HepG2 (cell line): Measurements from ENCODE around the gene ID3. TPM values are rescaled to one million over a fixed set of nuclear protein-coding genes. Genes with fewer than 3 reads are reported as not detected.

Experiments
- ARNT ChIP-seq: fragments of 450-650 bp; IDR thresholded peaks from 2 replicates; pipeline ENCODE4 v1.6.1; 2017
- ATF7 ChIP-seq, 2 experiments: fragments of 450-650 bp in 1 of 2; sonication (generic) in 1 of 2; formaldehyde crosslinking in 1 of 2; IDR thresholded peaks; 2 replicates each; pipeline versions ENCODE4 v1.4.0 to v1.6.1; 2016 to 2020; ENCODE audit warnings: antibody characterized with exemption in 1 of 2, mild to moderate bottlenecking in 1 of 2, missing genetic modification reagents in 1 of 2
- FIP1L1 ChIP-seq: fragments of 200-400 bp; formaldehyde crosslinking; IDR thresholded peaks from 2 replicates; pipeline ENCODE4 v1.6.1; 2018; ENCODE audit warnings: low read depth, mild to moderate bottlenecking, low read length, moderate library complexity, borderline replicate concordance; ENCODE audit not compliant: insufficient read depth
- MBD4 ChIP-seq: IDR thresholded peaks from 2 replicates; pipeline ENCODE4 v1.6.1; 2012; ENCODE audit warnings: low read length, inconsistent platforms, borderline replicate concordance
- SNRNP70 ChIP-seq: fragments of 200-400 bp; formaldehyde crosslinking; IDR thresholded peaks from 2 replicates; pipeline ENCODE4 v1.6.1; 2017; ENCODE audit warnings: mild to moderate bottlenecking, low read depth, low read length, moderate library complexity
- ZBTB33 ChIP-seq: sonication (generic); formaldehyde crosslinking; IDR thresholded peaks from 2 replicates; pipeline ENCODE4 v1.4.0; 2020; ENCODE audit warnings: missing genetic modification reagents
- ZNF644 ChIP-seq: IDR thresholded peaks from 2 replicates; pipeline ENCODE4 v1.6.1; 2016; ENCODE audit warnings: low read depth
- polyA plus RNA-seq, 8 experiments: library from polyadenylated mRNA; depleted of rRNA in 3 of 8; stranded (reverse) in 7 of 8; unstranded in 1 of 8; fragments of >200 nt; fragmentation: Illumina TruSeq in 4 of 8; extraction: Trizol in 4 of 8; gene quantifications; 2 replicates each; pipeline versions ENCODE4 v1.2.1 to v1.2.3, GENCODE V29; 2011 to 2016; ENCODE audit warnings: low read depth in 4 of 8, missing spikeins in 1 of 8, mixed read lengths in 1 of 8; ENCODE audit not compliant: insufficient read depth in 1 of 8
- total RNA-seq, 5 experiments: library from RNA; depleted of rRNA; stranded (reverse); fragments of >200 nt; fragmentation: Illumina TruSeq; extraction: Trizol; gene quantifications; 2 replicates each; pipeline ENCODE4 v1.2.3, GENCODE V29; 2016; ENCODE audit warnings: low read depth in 1 of 5
- TF ChIP-seq, protein P1 (sequence below): IDR thresholded peaks from 2 replicates; pipeline ENCODE4 v1.6.1; 2016; ENCODE audit warnings: low read depth, missing genetic modification reagents, missing compliant biosample characterization
- TF ChIP-seq, protein P2 (sequence below): IDR thresholded peaks from 2 replicates; pipeline ENCODE4 v1.6.1; 2016; ENCODE audit warnings: mild to moderate bottlenecking
- TF ChIP-seq, protein P3 (sequence below): sonication (generic); formaldehyde crosslinking; IDR thresholded peaks from 2 replicates; pipeline ENCODE4 v1.5.0; 2020; ENCODE audit warnings: missing genetic modification reagents
- TF ChIP-seq, protein P4 (sequence below): sonication (generic); formaldehyde crosslinking; IDR thresholded peaks from 2 replicates; pipeline ENCODE4 v1.4.0; 2020; ENCODE audit warnings: missing genetic modification reagents

ID3 gene
- total and polyA plus RNA-seq, 2 of the 13 experiments (the other 11 are each of a cell fraction or from before 2014, with no cell fraction given): 64.8 to 115 TPM

GRCh38 chr1:23530747-23531561 lies 28.3 kb downstream of the ID3 start, which contains the start of gene E2F2 (continued):
- TF ChIP-seq, protein P1, sequence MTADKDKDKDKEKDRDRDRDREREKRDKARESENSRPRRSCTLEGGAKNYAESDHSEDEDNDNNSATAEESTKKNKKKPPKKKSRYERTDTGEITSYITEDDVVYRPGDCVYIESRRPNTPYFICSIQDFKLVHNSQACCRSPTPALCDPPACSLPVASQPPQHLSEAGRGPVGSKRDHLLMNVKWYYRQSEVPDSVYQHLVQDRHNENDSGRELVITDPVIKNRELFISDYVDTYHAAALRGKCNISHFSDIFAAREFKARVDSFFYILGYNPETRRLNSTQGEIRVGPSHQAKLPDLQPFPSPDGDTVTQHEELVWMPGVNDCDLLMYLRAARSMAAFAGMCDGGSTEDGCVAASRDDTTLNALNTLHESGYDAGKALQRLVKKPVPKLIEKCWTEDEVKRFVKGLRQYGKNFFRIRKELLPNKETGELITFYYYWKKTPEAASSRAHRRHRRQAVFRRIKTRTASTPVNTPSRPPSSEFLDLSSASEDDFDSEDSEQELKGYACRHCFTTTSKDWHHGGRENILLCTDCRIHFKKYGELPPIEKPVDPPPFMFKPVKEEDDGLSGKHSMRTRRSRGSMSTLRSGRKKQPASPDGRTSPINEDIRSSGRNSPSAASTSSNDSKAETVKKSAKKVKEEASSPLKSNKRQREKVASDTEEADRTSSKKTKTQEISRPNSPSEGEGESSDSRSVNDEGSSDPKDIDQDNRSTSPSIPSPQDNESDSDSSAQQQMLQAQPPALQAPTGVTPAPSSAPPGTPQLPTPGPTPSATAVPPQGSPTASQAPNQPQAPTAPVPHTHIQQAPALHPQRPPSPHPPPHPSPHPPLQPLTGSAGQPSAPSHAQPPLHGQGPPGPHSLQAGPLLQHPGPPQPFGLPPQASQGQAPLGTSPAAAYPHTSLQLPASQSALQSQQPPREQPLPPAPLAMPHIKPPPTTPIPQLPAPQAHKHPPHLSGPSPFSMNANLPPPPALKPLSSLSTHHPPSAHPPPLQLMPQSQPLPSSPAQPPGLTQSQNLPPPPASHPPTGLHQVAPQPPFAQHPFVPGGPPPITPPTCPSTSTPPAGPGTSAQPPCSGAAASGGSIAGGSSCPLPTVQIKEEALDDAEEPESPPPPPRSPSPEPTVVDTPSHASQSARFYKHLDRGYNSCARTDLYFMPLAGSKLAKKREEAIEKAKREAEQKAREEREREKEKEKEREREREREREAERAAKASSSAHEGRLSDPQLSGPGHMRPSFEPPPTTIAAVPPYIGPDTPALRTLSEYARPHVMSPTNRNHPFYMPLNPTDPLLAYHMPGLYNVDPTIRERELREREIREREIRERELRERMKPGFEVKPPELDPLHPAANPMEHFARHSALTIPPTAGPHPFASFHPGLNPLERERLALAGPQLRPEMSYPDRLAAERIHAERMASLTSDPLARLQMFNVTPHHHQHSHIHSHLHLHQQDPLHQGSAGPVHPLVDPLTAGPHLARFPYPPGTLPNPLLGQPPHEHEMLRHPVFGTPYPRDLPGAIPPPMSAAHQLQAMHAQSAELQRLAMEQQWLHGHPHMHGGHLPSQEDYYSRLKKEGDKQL (CRISPR knock-in tag): no peak
- TF ChIP-seq, protein P2, sequence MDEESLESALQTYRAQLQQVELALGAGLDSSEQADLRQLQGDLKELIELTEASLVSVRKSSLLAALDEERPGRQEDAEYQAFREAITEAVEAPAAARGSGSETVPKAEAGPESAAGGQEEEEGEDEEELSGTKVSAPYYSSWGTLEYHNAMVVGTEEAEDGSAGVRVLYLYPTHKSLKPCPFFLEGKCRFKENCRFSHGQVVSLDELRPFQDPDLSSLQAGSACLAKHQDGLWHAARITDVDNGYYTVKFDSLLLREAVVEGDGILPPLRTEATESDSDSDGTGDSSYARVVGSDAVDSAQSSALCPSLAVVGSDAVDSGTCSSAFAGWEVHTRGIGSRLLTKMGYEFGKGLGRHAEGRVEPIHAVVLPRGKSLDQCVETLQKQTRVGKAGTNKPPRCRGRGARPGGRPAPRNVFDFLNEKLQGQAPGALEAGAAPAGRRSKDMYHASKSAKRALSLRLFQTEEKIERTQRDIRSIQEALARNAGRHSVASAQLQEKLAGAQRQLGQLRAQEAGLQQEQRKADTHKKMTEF (CRISPR knock-in tag): 0 out of 2 replicates have a peak, but pooled peaks have one; percentile 18
- TF ChIP-seq ZNF644 (CRISPR knock-in tag): no peak
- no peak for TF ChIP-seq ATF7 (IDR thresholded peaks at IDR 0.05)
- no peak for TF ChIP-seq ATF7 (CRISPR knock-in tag; IDR thresholded peaks at IDR 0.05)
- TF ChIP-seq ARNT: no peak
- no peak for TF ChIP-seq MBD4
- no peak for TF ChIP-seq ZBTB33 (CRISPR knock-in tag)
- TF ChIP-seq SNRNP70: no peak
- TF ChIP-seq FIP1L1: no peak
- TF ChIP-seq, protein P3, sequence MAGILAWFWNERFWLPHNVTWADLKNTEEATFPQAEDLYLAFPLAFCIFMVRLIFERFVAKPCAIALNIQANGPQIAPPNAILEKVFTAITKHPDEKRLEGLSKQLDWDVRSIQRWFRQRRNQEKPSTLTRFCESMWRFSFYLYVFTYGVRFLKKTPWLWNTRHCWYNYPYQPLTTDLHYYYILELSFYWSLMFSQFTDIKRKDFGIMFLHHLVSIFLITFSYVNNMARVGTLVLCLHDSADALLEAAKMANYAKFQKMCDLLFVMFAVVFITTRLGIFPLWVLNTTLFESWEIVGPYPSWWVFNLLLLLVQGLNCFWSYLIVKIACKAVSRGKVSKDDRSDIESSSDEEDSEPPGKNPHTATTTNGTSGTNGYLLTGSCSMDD: no peak
- TF ChIP-seq, protein P4, sequence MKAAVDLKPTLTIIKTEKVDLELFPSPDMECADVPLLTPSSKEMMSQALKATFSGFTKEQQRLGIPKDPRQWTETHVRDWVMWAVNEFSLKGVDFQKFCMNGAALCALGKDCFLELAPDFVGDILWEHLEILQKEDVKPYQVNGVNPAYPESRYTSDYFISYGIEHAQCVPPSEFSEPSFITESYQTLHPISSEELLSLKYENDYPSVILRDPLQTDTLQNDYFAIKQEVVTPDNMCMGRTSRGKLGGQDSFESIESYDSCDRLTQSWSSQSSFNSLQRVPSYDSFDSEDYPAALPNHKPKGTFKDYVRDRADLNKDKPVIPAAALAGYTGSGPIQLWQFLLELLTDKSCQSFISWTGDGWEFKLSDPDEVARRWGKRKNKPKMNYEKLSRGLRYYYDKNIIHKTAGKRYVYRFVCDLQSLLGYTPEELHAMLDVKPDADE (CRISPR knock-in tag): no peak
